Activated naive CD4-positive, alpha-beta T cell treated with anti-CD3 and anti-CD28 coated beads for 36 hours (primary cell): ENCODE results near the gene ANKRD13A. TPM values are rescaled to one million over a fixed set of nuclear protein-coding genes. Genes with fewer than 3 reads are reported as not detected.
"Not testable (repeated sequence)": the region's sequence is repeated elsewhere in the genome, so short reads cannot be mapped to it uniquely, and the experiment has no call there.

ENCODE experiments used
- CTCF ChIA-PET: fragments of 350-600 bp; sonication (Branson Sonifier 250); formaldehyde crosslinking; loops from one replicate; lab custom pipeline; 2021; ENCODE audit warnings: antibody characterized with exemption; lab: Charles Lee
- DNase-seq: peaks from one replicate; pipeline ENCODE4 v3.0.0-alpha.2; 2020
- H3K27ac Mint-ChIP-seq: one replicate; pipeline ENCODE4 v1.8.0; 2021; ENCODE audit warnings: mild to moderate bottlenecking, mixed read lengths
- H3K27me3 Mint-ChIP-seq: one replicate; pipeline ENCODE4 v1.8.0; 2021; ENCODE audit warnings: low read depth, mixed read lengths
- H3K36me3 Mint-ChIP-seq: one replicate; pipeline ENCODE4 v1.8.0; 2021; ENCODE audit warnings: low read depth, mixed read lengths
- H3K4me1 Mint-ChIP-seq: one replicate; pipeline ENCODE4 v1.8.0; 2021; ENCODE audit warnings: low read depth, mixed read lengths
- H3K4me3 Mint-ChIP-seq: one replicate; pipeline ENCODE4 v1.8.0; 2021; ENCODE audit warnings: mild to moderate bottlenecking, moderate library complexity, mixed read lengths
- H3K9me3 Mint-ChIP-seq: one replicate; pipeline ENCODE4 v1.8.0; 2021; ENCODE audit warnings: mixed read lengths
- intact Hi-C: fragments of 100-400 bp; cut with micrococcal nuclease; formaldehyde crosslinking; loops from one replicate; pipeline ENCODE4 v1.15.1; 2023
- total RNA-seq, 2 experiments: library from RNA; stranded (reverse); gene quantifications; one replicate each; pipeline ENCODE4 v1.2.3, GENCODE V29; 2021

ANKRD13A gene
- total RNA-seq, 2 experiments from 2014 or later, result 28.3 to 31.5 TPM

- Mint-ChIP-seq H3K36me3 (no peaks in the 10 kb centered on the region), H3K4me1 (peaks cover 20% of the 10 kb centered on the region), H3K27me3 (no peaks in the 10 kb centered on the region), H3K4me3 (no peak overlapping the region), H3K27ac (no peak overlapping the region), H3K9me3 (no peaks in the 10 kb centered on the region)
- intact Hi-C loops, result no loop called here
- CTCF ChIA-PET, result no interaction called here
- no peak for DNase-seq
Observed at GRCh38 chr12:110058875-110059615, 59.8 kb downstream of the ANKRD13A start.

- no peak overlapping the region for H3K4me3 Mint-ChIP-seq
- no peaks in the 10 kb centered on the region for H3K27me3 Mint-ChIP-seq
Observed at GRCh38 chr12:110059651-110060000, 60.4 kb downstream of the ANKRD13A start.

GRCh38 chr12:110062241-110062640, 63.0 kb downstream of the ANKRD13A start:
- H3K36me3 Mint-ChIP-seq, result no peaks in the 10 kb centered on the region
- no peaks in the 10 kb centered on the region for H3K27me3 Mint-ChIP-seq
- intact Hi-C loops, result no loop called here
- H3K4me3 Mint-ChIP-seq, result no peak overlapping the region
- H3K9me3 Mint-ChIP-seq, result no peaks in the 10 kb centered on the region
- no peak overlapping the region for H3K27ac Mint-ChIP-seq
- CTCF ChIA-PET, result interaction anchor here (0.6 to 0.7 kb wide), 2 partner anchors 37 to 68 kb away, joined by 4 to 6 read pairs; no protein-coding TSS in a partner anchor
- DNase-seq, result no peak
- peaks cover 10% of the 10 kb centered on the region for H3K4me1 Mint-ChIP-seq

More at GRCh38 chr12:110059651-110060000, 60.4 kb downstream of the ANKRD13A start:
- no peak overlapping the region for H3K27ac Mint-ChIP-seq
- H3K36me3 Mint-ChIP-seq, result no peaks in the 10 kb centered on the region
- CTCF ChIA-PET, result interaction anchor here (0.7 kb wide), 1 partner anchor 461 kb away, joined by 3 read pairs; no protein-coding TSS in a partner anchor
- intact Hi-C loops, result no loop called here
- no peaks in the 10 kb centered on the region for H3K9me3 Mint-ChIP-seq
- H3K4me1 Mint-ChIP-seq, result peaks cover 20% of the 10 kb centered on the region
- no peak for DNase-seq

GRCh38 chr12:110065540-110065939, 66.3 kb downstream of the ANKRD13A start:
- intact Hi-C loops, result no loop called here
- Mint-ChIP-seq H3K27me3 (no peaks in the 10 kb centered on the region), H3K4me3 (no peak overlapping the region), H3K9me3 (no peaks in the 10 kb centered on the region), H3K4me1 (peaks cover 4% of the 10 kb centered on the region), H3K27ac (no peak overlapping the region), H3K36me3 (no peaks in the 10 kb centered on the region)
- no peak for DNase-seq
- CTCF ChIA-PET, result no interaction called here

GRCh38 chr12:110067531-110067930, 68.3 kb downstream of the ANKRD13A start:
- Mint-ChIP-seq H3K27ac (no peak overlapping the region), H3K9me3 (no peaks in the 10 kb centered on the region), H3K27me3 (no peaks in the 10 kb centered on the region), H3K4me1 (peaks cover 6% of the 10 kb centered on the region), H3K36me3 (no peaks in the 10 kb centered on the region), H3K4me3 (no peak overlapping the region)
- intact Hi-C loops, result no loop called here
- CTCF ChIA-PET, result no interaction called here
- no peak for DNase-seq

- H3K4me3 Mint-ChIP-seq, H3K27ac Mint-ChIP-seq, CTCF ChIA-PET, H3K27me3 Mint-ChIP-seq, H3K36me3 Mint-ChIP-seq, H3K4me1 Mint-ChIP-seq, H3K9me3 Mint-ChIP-seq, intact Hi-C loops, DNase-seq: not testable (repeated sequence)
Observed at GRCh38 chr12:110068115-110068514, 68.9 kb downstream of the ANKRD13A start.

DNA sequence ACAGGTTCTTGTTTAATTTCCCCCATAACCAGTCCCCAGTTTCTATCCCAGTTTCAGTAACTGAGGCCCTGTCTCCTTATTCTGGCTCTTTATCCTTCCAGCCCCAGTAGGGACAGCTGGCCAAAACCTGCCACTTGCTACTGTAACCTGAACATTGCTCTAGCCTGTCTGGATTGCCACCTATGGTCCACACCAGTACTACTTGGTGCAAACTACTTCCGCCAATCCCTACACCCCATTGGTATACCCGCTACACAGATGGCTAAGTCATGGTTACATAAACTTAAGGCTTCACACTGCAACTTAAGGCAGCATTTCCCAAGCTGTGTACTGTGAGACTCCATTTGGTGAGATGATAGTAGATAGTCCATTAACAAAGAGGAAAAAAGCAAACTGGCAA, 69.4 kb downstream of the ANKRD13A start:
- H3K4me1 Mint-ChIP-seq, result peaks cover 14% of the 10 kb centered on the region
- intact Hi-C loops, result no loop called here
- DNase-seq, result no peak
- H3K9me3 Mint-ChIP-seq, result no peaks in the 10 kb centered on the region
- H3K27me3 Mint-ChIP-seq, result no peaks in the 10 kb centered on the region
- no peaks in the 10 kb centered on the region for H3K36me3 Mint-ChIP-seq
- CTCF ChIA-PET, result no interaction called here
- H3K27ac Mint-ChIP-seq, result no peak overlapping the region
- H3K4me3 Mint-ChIP-seq, result no peak overlapping the region

GRCh38 chr12:110071504-110071903, 72.3 kb downstream of the ANKRD13A start:
- Mint-ChIP-seq H3K4me3 (no peak overlapping the region), H3K27ac (no peak overlapping the region), H3K27me3 (no peaks in the 10 kb centered on the region), H3K36me3 (no peaks in the 10 kb centered on the region), H3K4me1 (peaks cover 23% of the 10 kb centered on the region), H3K9me3 (no peaks in the 10 kb centered on the region)
- CTCF ChIA-PET, result interaction anchor here (0.8 kb wide), 1 partner anchor 16 kb away, joined by 3 read pairs; no protein-coding TSS in a partner anchor
- intact Hi-C loops, result no loop called here
- no peak for DNase-seq

DNA sequence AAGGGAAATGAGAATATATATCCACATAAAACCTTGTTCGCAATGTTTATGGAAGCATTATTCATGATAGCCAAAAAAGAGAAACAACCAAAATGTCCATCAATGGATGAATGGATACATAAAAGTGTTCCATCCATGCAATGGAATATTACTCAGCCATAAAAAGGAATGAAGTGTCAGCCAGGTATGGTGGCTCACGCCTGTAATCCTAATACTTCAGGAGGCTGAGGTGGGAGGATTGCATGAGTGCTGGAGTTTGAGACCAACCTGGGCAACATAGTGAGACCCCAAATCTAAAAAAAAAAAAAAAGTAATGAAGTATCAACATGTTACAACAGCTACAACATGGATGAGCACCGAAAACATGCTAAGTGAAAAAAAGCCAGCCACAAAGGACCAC, 72.7 kb downstream of the ANKRD13A start:
- CTCF ChIA-PET, result no interaction called here
- Mint-ChIP-seq H3K4me1 (peaks cover 23% of the 10 kb centered on the region), H3K4me3 (peak overlapping the region; percentile 37), H3K27me3 (no peaks in the 10 kb centered on the region), H3K27ac (no peak overlapping the region), H3K36me3 (no peaks in the 10 kb centered on the region), H3K9me3 (no peaks in the 10 kb centered on the region)
- intact Hi-C loops, result no loop called here
- DNase-seq, result no peak

- intact Hi-C loops, DNase-seq, H3K36me3 Mint-ChIP-seq, CTCF ChIA-PET, H3K9me3 Mint-ChIP-seq, H3K27ac Mint-ChIP-seq, H3K27me3 Mint-ChIP-seq: not testable (repeated sequence)
- peaks cover 23% of the 10 kb centered on the region for H3K4me1 Mint-ChIP-seq
- peak overlapping the region; percentile 84 for H3K4me3 Mint-ChIP-seq
Observed at GRCh38 chr12:110072636-110073035, 73.4 kb downstream of the ANKRD13A start.

DNA sequence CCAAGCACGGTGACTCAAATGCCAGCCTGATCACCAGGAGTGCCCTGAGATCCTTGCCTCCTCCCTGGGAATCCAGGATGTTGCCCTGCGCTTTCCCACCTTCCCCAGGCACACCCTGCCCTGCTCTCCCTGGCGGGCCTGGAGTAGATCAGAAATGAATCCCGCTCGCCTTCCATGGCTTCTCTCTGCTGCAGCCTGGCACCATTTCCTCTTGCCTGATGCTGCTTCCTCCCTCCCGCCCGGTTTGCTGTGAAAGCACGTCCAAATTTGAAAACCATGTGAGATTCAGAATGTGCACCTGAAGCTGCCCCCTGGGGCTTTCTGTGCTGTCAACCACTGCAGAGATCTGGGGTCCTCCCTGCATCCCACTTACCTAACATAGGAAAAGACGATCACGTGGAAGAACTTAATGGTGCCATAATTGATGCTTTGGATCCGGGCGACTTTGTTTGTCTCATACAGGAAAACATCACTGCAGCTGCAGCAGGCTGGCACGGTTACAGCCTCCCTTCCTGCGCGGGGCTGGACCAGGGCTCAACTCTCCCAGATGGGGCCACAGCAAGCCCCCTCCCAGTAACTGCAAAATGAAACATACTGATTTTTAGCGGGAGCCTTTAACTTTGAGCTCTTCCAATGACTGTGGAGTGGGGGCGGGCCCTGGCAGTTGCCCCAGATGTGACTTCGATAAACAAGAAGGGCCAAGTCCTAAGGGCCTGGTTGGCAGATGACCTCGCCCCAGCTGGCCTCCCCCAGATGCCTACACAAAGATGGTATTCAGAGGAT, 74.0 kb downstream of the ANKRD13A start:
- H3K4me1 Mint-ChIP-seq, result peaks cover 23% of the 10 kb centered on the region
- intact Hi-C loops, result no loop called here
- peak; percentile 52 for DNase-seq
- peak overlapping the region; percentile 84 for H3K4me3 Mint-ChIP-seq
- no peaks in the 10 kb centered on the region for H3K36me3 Mint-ChIP-seq
- CTCF ChIA-PET, result interaction anchor here (1.1 kb wide), 1 partner anchor 228 kb away, joined by 3 read pairs; no protein-coding TSS in a partner anchor
- H3K27ac Mint-ChIP-seq, result peak overlapping the region; percentile 28
- no peaks in the 10 kb centered on the region for H3K27me3 Mint-ChIP-seq
- no peaks in the 10 kb centered on the region for H3K9me3 Mint-ChIP-seq

DNA sequence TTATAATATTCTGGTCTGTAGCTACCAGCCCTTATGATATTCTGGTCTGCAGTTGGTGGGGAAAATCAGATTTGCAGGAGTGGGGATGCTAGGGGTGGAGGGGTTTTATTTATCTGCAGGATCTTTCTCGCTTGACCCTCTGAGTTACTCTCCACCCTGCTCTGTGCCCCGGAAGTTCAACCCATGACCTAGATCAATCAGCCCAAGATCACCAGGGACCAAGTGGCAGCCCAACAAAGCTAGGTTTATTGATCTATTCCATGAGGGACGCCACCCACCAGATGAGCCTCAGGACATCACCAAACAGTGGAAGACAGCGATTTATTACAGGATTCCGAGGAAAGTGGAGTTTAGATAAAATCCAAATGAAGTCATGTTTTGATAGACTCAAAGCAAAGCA, 74.9 kb downstream of the ANKRD13A start:
- CTCF ChIA-PET, result interaction anchor here (1.1 kb wide), 1 partner anchor 229 kb away, joined by 3 read pairs; no protein-coding TSS in a partner anchor
- H3K9me3 Mint-ChIP-seq, result no peaks in the 10 kb centered on the region
- H3K4me1 Mint-ChIP-seq, result peaks cover 28% of the 10 kb centered on the region
- intact Hi-C loops, result no loop called here
- no peaks in the 10 kb centered on the region for H3K36me3 Mint-ChIP-seq
- no peak overlapping the region for H3K27ac Mint-ChIP-seq
- H3K27me3 Mint-ChIP-seq, result no peaks in the 10 kb centered on the region
- no peak overlapping the region for H3K4me3 Mint-ChIP-seq
- DNase-seq, result no peak
